ENCODE results near the gene ZBED5.

- TF ChIP-seq, protein P1, sequence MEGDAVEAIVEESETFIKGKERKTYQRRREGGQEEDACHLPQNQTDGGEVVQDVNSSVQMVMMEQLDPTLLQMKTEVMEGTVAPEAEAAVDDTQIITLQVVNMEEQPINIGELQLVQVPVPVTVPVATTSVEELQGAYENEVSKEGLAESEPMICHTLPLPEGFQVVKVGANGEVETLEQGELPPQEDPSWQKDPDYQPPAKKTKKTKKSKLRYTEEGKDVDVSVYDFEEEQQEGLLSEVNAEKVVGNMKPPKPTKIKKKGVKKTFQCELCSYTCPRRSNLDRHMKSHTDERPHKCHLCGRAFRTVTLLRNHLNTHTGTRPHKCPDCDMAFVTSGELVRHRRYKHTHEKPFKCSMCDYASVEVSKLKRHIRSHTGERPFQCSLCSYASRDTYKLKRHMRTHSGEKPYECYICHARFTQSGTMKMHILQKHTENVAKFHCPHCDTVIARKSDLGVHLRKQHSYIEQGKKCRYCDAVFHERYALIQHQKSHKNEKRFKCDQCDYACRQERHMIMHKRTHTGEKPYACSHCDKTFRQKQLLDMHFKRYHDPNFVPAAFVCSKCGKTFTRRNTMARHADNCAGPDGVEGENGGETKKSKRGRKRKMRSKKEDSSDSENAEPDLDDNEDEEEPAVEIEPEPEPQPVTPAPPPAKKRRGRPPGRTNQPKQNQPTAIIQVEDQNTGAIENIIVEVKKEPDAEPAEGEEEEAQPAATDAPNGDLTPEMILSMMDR (IDR thresholded peaks at IDR 0.05), result no peak
- TF ChIP-seq POLR2A (IDR thresholded peaks at IDR 0.05) (no peak), POLR2AphosphoS5 (IDR thresholded peaks at IDR 0.05) (no peak)
Measured at GRCh38 chr11:10872097-10872496, 14.2 kb upstream of the ZBED5 start.

Data from breast epithelium (tissue), 3 donors.